ENCODE measurements around the gene PARK7.

The PARK7 gene

GRCh38 chr1:8010080-8010664 lies 48.7 kb downstream of the PARK7 start:
- no peak for DNase-seq (ENCODE audit: low read depth in 2 of 2)

DNA sequence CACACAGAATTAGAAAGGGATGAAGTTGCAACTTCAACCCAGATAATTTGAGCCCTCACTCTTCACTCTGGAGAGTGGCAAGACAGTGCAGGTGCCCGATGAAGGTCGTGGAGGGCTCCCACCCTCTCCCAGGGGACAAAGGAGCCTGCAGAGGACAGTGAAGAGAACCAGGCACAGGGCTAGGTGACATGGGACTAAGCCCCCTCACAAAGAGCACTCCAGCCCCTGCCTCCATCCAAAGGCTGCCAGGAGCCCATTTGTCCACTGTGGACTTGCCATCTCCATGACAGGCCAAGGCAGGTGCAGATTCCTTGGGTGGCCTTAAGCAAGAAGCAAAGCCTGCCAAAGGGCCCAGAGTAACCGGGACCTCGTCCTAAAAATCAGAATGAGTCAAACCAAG lies 49.5 kb downstream of the PARK7 start:
- DNase-seq (ENCODE audit: low read depth in 2 of 2): no peak

GRCh38 chr1:8011923-8012858 lies 50.7 kb downstream of the PARK7 start:
- DNase-seq (ENCODE audit: low read depth in 2 of 2): no peak

DNA sequence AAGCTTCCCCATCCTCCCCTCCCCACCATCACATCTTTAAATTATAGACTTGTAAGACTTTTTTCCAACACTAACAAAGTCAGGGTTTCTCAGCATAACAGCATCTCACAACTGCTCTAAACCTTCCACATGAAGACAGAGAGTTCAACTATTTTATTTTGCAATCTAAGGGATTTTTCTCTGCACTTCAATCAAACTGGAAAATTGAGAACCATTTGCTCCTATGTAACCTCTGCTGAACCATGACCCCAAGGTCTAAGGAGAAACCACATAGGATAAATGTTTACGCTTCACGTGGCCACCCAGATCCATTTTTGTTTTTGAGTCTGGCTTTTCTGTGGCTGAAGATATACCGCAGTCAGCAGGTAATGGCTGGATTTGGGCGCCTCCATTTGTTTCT lies 51.4 kb downstream of the PARK7 start:
- no peak for DNase-seq (ENCODE audit: low read depth in 2 of 2)

- no peak for DNase-seq (ENCODE audit: low read depth in 2 of 2)
Observed at GRCh38 chr1:8013399-8013798, 51.9 kb downstream of the PARK7 start.

DNA sequence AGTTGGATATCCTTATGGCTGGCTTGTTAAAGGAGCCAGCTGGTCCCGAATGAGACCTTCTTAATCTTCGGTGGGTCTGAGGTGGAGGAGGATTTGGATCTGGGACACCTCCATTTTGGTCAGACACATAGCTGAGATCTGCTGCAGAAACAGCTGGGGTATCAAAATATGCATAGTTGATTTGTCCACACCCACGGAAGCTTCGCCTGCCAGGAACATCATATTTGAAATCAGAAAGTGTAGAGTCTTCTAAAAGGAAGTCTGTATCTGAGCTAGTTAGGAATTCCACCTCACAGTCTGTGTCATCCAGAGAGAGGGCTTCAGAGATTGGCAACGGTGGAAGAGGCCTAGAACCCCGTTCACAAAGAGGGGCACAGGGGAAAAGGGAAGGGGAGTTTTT lies 52.3 kb downstream of the PARK7 start:
- no peak for DNase-seq (ENCODE audit: low read depth in 2 of 2)

DNA sequence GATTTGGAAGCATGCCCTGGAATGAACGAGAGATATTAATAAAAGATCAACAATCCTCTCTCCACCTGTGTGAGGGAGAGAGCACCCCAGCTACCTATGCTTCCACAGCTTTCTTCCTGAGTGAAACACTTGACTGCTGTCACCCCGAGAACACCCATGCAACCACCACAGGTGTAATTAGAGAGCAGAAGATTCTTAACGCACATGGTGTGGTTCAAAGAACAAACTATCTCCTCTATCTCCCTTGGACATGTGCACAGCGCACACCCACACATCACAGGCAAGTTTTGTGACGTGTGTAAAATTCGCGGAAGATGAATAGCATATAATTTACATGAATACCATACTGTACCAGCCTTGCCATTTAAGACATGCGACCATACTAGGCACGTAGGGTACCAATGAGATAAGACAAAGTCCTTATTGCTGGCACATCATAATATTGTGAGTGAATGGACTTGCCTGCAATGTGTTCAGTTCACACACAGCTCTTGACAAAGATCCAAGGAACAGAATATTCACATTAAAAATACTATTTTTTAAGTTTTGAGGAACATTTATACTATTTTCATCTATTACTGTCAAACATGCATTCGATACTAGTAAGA lies 53.0 kb downstream of the PARK7 start:
- no peak for DNase-seq (ENCODE audit: low read depth in 2 of 2)

DNA sequence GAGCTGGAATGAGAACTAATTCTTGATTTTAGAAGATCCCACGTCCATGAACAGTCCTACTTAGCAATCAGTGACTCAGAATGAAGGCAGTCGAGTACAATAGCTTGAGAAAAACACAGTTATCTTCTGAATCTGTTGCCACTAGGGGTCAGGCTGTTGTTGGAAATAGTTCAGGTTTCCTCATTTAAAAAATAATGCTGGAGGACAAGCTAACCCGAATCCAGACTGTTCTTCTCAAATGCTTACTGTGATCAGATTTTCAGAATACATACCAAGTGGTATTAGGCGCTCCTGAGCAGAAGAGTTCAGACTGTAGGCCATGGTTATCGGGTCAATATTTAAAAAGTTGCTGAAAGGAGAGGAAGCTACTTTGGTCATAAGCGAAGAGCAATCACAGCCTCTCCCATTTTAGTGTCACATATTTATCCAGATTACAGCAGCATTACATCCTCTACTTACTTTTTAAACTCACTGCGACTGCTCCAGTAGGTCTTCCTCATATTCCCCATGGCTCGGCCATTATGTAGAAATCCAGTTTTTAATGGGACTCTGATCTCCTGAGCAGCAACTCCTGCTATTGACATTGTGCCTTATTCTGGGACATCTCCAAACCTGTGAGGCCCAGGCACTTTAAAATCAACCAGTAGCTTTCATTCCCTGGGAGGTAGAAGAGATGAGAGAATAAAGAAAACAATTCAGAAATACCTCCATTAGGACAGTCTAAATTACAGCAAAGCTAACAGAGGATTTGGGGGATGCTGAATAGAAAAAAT lies 53.7 kb downstream of the PARK7 start:
- DNase-seq (ENCODE audit: low read depth in 2 of 2): no peak

DNA sequence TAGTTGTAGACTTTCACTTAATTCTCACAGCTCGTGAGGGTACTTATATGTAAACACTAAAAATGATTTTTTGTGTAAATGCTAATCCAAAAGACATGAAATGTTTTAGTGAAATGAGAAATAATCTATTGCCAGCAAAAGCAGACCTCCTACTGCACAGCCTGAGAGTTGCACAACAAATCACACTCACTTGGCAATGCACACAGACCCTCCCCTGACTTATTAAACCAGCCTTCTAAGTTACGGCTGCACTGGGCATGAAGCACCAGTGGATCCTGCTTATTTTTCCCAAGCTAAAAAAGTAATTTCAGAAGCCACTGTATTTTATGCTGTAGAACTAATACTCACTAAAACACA lies 54.3 kb downstream of the PARK7 start:
- no peak for DNase-seq (ENCODE audit: low read depth in 2 of 2)

DNA sequence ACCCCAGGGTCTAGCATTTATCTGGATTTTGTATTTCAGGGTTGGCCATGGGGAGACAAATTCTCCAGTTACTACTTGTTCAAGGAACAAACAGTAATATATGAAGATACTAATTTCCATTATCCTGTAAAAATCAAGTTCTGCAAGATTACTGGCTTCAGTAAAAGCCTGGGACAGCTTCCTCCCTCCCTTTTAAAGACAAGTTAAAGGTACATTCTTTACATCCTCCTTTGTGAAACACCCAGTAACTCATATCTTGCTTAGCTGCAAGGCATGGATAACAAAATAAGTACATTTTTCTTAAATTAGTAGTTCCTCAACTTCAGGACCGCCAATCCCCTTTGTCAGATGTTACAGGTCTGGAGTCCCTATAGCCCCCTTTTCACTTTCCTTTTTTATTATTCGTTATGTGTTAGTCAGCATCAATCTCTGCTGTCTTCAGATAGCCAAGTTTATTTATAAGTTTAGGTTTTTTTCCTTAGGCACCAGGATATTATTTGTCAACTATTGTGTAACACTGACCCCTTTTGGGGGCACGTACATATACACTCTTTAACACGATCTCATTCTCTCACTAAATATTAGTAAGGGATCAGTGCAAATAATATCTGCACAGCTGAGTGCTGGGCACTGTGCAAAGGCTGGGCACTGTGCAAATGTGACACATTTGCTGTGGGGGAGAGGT lies 54.8 kb downstream of the PARK7 start:
- DNase-seq (ENCODE audit: low read depth in 2 of 2): no peak

DNA sequence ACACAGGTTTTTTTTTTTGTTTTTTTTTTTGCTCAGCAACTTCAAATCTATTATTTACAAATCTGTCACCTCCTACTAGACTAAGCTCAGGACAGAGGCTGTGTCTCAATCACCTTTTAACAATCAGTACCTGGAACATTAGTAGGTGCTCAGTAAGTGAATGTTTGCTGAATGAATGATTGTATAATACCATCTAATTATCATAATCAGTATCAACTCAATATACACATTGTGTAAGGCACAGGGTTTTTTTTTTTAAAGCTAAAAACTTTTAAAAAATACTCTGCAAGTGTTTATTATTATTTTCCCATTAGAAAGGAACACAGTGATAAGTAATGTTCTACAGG lies 55.4 kb downstream of the PARK7 start:
- no peak for DNase-seq (ENCODE audit: low read depth in 2 of 2)

GRCh38 chr1:8017495-8018197 lies 56.1 kb downstream of the PARK7 start:
- DNase-seq (ENCODE audit: low read depth in 2 of 2): no peak

GRCh38 chr1:8018492-8019228 lies 57.1 kb downstream of the PARK7 start:
- no peak for DNase-seq (ENCODE audit: low read depth in 2 of 2)

DNA sequence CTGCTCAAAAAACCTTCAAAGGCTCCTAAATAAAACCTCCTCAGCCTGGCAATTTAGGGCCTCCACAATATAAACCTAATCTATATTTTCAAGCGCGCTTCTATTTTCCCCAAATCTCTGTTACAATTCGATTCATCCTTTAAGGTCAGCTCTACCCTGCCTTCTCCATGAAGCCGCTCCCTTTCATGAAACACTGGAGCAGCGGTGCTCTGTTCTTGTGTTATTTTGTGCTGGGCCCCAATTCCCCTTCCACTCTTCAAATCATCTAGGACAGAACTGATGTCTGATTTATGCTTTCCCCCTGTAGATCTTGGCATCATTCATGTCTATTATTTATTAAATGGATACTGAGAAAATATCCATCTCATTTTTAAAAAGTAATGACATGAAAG lies 57.7 kb downstream of the PARK7 start:
- DNase-seq (ENCODE audit: low read depth in 2 of 2): no peak

DNA sequence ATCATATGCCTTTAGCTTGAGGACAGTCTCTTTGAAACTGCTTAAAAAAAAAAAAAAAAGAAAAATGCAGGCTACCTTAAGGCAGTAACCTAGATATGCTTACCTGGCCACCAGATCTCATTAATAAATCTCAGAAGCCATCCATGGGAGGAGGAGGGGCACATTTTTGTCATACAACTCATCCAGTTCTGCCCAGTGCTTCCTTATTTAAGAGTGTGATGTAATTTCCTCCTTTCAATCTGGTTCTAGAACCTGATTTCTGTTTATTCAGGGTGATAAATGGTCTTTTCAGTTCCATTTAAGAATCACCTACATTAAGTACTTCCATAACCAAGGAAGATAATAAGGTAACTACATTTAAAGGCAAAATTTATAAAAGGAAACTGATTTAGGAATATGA lies 58.5 kb downstream of the PARK7 start:
- DNase-seq (ENCODE audit: low read depth in 2 of 2): no peak

DNA sequence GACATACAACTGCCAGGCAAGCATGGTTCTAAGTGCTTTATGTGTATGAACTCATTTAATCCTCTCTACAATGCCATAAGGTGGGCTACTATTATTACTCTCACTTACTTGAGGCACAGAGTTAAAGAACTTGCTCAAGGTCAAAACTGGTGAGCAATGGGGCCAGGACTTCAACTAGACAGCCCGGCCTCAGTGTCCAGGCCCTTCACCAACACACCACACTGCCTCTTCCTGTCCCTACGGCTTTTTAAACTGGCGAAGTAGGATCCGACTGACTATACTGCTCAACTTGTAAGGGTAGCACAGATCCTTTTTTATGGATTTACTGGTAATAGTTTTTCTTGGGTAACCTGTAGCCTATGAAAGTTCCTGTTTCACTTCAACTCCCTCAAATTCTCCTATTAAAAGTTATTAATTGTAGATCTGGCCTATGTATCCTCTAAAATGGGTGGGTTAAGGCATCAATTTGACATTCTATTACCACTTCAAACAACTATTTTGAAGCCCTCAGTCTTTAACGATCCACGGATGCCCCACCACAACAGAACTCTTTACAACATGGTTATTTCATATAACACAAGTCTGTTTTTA lies 60.3 kb downstream of the PARK7 start:
- DNase-seq (ENCODE audit: low read depth in 2 of 2): no peak

DNA sequence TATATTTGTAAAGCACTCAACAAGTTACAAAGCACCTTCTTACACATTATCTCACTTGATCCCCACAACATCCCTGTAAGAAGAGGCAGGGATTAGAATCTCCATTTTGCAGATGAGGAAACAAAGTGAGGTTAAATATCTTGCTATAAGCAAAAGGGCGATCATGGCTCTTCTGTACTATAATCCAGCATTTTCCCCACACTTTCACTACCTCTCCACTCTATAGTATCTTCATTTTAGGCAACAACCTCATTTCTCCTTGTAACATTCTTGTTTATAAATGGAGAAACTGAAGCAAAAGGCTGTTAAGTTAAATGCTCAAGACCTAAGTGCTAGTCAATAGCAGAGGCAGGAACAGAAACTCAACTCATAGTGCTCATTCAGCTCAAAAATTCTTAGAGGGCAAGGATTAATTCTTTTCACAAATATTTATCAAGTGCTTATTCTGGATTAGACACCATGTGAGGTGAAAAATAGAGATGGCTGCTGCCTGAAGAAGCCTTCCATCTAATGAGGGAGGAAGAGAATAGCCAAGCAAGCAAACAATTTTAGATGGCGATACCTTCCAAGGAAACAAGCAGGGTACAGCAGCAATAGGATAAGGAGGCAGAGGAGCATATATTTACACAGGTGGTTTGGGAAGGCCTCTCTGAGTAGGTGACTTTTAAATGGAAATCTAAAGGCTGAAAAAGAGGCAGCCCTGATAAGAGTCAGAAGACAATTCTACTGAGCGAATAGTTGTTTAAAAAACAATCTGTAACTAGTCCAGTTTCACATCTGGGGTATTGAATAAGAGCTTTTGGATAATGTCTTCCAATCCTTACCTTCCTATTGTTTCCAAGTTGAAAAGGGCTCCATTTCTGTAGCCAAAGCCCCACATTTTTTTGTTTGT lies 61.1 kb downstream of the PARK7 start:
- no peak for DNase-seq (ENCODE audit: low read depth in 2 of 2)

DNA sequence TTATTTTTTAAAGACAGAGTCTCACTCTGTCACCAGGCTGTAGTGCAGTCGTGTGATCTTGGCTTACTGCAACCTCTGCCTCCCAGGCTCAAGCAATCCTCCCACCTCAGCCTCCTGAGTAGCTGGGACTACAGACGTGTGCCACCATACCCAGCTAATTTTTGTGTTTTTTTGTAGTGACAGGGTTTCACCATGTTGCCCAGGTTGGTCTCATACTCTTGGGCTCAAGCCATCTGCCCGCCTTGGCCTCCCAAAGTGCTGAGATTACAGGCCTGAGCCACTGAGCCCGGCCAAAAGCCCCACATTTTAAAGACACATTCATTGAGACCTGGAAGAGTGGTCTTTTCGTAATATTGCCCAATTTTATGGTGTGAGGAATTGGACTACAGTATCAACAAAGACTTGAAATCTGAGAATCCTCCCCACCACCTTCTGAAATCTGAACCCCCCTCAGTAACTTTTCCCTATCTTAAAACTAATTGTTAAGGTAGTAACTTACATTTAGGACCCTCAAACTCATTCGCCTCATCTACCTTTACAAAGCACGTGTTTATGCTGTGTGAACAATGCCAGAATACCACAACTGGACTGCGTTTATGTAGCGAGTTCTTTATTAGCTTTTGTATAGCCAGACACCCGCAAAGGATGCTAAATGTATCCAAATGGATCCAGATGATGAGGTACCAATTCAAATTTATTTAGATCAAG lies 61.9 kb downstream of the PARK7 start:
- no peak for DNase-seq (ENCODE audit: low read depth in 2 of 2)

- DNase-seq (ENCODE audit: low read depth in 2 of 2): no peak
Observed at GRCh38 chr1:8023995-8024313, 62.4 kb downstream of the PARK7 start.

All from stimulated activated CD8-positive, alpha-beta memory T cell treated with anti-CD3 and anti-CD28 coated beads, Interleukin-2, amount 100 ng/mL, for 48 hours (primary cell).